Measurements from ENCODE around the gene TMEM184C.

Gene TMEM184C

GRCh38 chr4:147617173-147617840 is at the start of gene TMEM184C:
Gene TMEM184C, plus strand, starts transcription at chr4:147617397. Its CDS starts 560 bp downstream, at chr4:147617957.
- DNase-seq (ENCODE audit: low read depth) = peak; percentile 91

- DNase-seq (ENCODE audit: low read depth) = peak; percentile 70
These were observed 46.6 kb upstream of the TMEM184C start for GRCh38 chr4:147570616-147571015.

GRCh38 chr4:147571036-147571770 is 46.0 kb upstream of the TMEM184C start:
- DNase-seq (ENCODE audit: low read depth) = no peak

- DNase-seq (ENCODE audit: low read depth) = no peak
These were observed 41.1 kb upstream of the TMEM184C start for GRCh38 chr4:147576084-147576483.

- peak; percentile 99 for DNase-seq (ENCODE audit: low read depth)
These were observed 39.1 kb upstream of the TMEM184C start for GRCh38 chr4:147578051-147578476.

- DNase-seq (ENCODE audit: low read depth) = no peak
These were observed 38.6 kb upstream of the TMEM184C start for GRCh38 chr4:147578593-147578992.

GRCh38 chr4:147580396-147580795 is 36.8 kb upstream of the TMEM184C start:
- no peak for DNase-seq (ENCODE audit: low read depth)

- peak; percentile 74 for DNase-seq (ENCODE audit: low read depth)
These were observed 35.4 kb upstream of the TMEM184C start for GRCh38 chr4:147581606-147582350.

- no peak for DNase-seq (ENCODE audit: low read depth)
These were observed 34.7 kb upstream of the TMEM184C start for GRCh38 chr4:147582386-147583060.

GRCh38 chr4:147583876-147584275 is 33.3 kb upstream of the TMEM184C start:
- DNase-seq (ENCODE audit: low read depth) = no peak

GRCh38 chr4:147586032-147586431 is 31.2 kb upstream of the TMEM184C start:
- DNase-seq (ENCODE audit: low read depth) = no peak

GRCh38 chr4:147586637-147587036 is 30.6 kb upstream of the TMEM184C start:
- DNase-seq (ENCODE audit: low read depth) = no peak

GRCh38 chr4:147587041-147587440 is 30.2 kb upstream of the TMEM184C start:
- DNase-seq (ENCODE audit: low read depth) = no peak

GRCh38 chr4:147589586-147589985 is 27.6 kb upstream of the TMEM184C start:
- DNase-seq (ENCODE audit: low read depth) = no peak

- peak; percentile 57 for DNase-seq (ENCODE audit: low read depth)
These were observed 26.8 kb upstream of the TMEM184C start for GRCh38 chr4:147590249-147590920.

- no peak for DNase-seq (ENCODE audit: low read depth)
These were observed 26.1 kb upstream of the TMEM184C start for GRCh38 chr4:147591106-147591505.

- no peak for DNase-seq (ENCODE audit: low read depth)
These were observed 23.1 kb upstream of the TMEM184C start for GRCh38 chr4:147594107-147594506.

- peak; percentile 46 for DNase-seq (ENCODE audit: low read depth)
These were observed 22.6 kb upstream of the TMEM184C start for GRCh38 chr4:147594578-147594977.

- no peak for DNase-seq (ENCODE audit: low read depth)
These were observed 20.8 kb upstream of the TMEM184C start for GRCh38 chr4:147596377-147596776.

GRCh38 chr4:147596981-147597380 is 20.2 kb upstream of the TMEM184C start:
- DNase-seq (ENCODE audit: low read depth) = peak; percentile 86

- no peak for DNase-seq (ENCODE audit: low read depth)
These were observed 19.6 kb upstream of the TMEM184C start for GRCh38 chr4:147597561-147597960.

- no peak for DNase-seq (ENCODE audit: low read depth)
These were observed 18.0 kb upstream of the TMEM184C start for GRCh38 chr4:147599206-147599605.
